UCSD-AML1 (cell line): ENCODE results near the gene USP32.
"Not testable (repeated sequence)": the region's sequence is repeated elsewhere in the genome, so short reads cannot be mapped to it uniquely, and the experiment has no call there.

Experiments used
- DNase-seq: peaks from one replicate; lab custom pipeline; 2025; ENCODE audit not compliant: unreplicated experiment; lab: John Stamatoyannopoulos, UW

Gene USP32

DNA sequence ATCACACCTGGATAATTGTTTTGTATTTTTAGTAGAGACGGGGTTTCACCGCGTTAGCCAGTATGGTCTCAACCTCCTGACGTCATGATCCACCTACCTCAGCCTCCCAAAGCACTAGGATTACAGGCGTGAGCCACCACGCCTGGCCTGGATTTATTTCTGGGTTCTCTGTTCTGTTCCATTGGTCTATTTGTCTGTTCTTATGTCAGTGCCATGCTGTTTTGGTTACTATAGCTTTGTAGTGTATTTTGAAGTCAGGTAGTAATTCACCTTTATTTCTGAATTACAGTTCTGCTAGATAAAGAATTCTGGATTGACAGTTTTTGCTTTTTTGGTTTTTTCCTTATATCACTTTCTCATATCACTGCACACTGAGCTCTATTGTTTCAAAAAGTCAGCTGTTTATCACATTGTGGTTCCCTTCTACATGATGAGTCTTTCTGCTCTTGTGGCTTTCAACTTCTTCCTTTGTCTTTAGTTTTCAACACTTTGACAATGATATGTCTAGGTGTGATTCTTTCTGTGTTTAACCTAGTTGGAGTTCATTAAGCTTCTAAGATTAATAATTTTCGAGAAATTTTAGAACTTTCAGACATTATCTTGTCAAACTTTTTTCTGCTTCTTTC, 144.0 kb downstream of the USP32 start:
- no peak for DNase-seq

DNA sequence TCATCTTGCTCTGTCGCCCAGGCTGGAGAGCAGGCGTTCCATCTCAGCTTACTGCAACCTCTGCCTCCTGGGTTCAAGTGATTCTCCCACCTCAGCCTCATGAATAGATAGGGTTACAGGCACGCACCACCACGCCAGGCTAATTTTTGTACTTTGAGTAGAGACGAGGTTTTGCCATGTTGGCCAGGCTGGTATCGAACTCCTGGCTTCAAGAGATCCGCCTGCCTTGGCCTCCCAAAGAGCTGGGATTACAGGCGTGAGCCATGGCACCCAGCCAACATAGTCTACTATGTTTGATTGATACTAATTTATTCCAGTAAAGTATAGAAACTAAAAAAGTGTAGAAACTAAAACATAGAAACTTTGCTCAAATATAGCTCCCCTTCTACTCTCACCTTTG, 147.3 kb downstream of the USP32 start:
- no peak for DNase-seq

DNA sequence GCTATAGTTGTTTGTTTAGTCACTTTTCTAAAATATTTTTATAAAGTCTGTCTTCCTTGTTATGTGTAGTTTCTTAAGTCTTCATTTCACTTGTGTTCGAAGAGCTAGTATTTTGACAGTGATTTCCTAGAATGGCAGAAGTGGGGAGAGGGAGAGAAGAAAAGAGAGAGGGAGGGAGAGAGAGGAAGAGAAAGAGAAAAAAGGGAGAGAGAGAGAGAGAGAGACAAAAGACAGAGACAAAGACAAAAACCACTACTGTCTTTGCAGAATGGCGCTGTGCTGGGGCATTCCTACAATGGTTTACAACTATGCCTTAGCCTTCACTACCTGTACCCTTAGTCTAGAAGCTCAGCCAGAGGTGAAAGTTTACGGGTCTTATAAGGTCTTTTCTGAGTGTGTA, 151.6 kb downstream of the USP32 start:
- DNase-seq = no peak

DNA sequence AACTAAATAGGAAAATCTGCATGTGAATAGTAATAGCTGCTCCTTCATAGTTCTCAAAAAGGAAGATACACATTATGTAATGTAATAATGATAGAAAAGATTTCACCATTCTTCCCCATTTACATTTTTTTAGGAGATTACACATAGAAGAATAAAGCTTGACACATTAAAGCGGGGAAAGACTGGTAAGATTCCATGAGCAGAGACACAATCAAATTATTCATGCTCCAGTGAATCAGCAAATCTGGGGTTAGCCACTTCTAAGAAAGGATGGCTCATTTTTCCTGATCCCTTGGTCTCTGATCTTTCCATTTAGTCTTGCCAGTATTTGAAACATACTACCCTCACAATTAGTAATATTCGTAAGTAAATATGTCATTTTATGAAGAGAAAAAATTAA, 160.2 kb downstream of the USP32 start:
- no peak for DNase-seq

DNA sequence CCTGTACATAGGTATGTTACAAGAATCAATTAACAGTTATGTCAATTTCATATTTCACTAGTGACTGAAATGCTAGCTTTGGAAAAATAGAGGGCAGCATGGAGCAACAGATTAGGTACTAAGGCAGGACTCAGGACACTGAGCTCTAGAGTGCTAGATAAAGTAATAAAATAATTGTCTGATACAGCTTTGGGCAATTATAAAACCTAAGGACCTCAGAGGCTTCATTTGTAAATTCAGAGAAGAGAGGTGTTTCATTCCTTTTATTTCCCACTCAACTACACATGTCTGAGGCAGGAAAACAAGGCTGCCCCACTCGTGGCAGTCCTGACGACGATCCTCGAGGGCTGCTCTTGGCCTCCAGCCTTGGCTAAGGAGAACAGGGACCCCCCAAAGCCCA, 160.7 kb downstream of the USP32 start:
- no peak for DNase-seq

DNA sequence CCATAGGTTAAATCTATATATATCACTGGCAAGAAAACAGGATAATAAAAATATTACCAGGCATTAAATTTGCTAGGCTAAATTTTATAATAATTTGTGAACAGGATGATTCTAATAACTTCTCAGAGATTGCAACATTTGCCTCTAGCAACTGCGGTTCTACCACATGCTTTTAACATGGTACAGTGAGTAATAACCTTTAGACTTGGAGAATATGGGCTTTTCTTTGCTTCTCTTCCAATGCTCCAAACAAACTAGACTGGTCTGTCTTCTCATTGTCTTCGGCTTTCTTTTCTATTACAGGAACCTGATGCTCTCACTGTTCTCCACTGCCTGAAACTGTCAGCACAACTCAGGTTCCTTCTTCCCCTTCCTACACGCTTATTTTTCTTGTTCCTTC, 161.6 kb downstream of the USP32 start:
- no peak for DNase-seq

DNA sequence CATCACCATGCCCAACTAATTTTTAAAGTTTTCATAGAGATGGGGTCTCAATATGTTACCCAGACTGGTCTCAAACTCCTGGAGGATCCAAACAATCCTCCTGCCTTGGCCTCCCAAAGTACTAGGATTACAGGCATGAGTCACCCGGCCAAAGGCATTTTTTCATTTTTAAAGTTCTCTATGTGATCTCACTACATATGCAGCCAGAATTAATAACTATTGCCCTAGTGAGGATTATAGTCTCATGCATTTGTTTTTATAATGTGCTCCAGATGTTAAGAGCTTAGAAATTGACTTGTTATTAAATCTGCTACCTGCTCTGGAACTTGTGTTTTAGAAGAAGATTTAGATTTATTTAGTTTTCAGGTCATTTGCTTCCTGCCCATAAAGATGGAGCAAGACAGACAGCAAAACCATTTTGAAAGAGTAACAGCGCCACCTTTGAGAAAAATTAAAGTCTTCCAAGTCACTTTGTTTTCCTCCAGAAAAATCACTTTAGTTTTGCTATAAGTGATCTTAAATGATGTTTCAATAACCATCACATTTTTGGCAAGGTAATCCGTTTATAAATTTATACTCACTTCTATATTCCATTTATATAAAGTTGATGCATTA, 162.6 kb downstream of the USP32 start:
- DNase-seq = no peak

DNA sequence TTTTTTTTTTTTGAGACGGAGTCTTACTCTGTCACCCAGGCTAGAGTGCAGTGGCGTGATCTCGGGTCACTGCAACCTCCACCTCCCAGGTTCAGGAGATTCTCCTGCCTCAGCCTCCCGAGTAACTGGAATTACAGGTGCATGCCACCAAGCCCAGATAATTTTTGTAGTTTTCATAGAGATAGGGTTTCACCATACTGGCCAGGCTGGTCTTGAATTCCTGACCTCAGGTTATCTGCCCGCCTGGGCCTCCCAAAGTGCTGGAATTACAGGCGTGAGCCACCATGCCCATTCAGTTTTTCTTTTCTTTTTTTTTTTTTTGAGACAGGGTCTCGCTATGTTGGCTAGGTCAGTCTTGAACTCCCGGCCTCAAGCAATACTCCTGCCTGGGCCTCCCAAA, 164.7 kb downstream of the USP32 start:
- not testable (repeated sequence) for DNase-seq

DNA sequence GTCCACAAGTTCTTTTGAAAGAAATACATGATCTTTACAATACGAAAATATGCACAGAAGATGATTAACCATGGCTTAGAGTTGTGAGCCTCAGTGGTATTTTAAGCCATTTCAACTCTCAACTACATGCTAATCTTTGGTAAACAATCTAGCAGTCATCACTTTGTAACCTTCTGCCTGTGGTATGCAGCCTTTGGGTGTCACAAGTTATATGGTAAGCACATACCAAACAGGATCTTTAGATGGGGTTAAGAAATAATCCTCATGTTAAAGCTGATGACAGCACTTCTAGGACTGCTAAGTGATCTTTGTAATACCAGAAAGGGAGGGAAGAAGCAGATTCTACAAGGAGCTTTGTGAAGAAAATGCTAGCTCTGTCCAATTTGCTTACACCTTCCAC, 167.9 kb downstream of the USP32 start:
- no peak for DNase-seq

DNA sequence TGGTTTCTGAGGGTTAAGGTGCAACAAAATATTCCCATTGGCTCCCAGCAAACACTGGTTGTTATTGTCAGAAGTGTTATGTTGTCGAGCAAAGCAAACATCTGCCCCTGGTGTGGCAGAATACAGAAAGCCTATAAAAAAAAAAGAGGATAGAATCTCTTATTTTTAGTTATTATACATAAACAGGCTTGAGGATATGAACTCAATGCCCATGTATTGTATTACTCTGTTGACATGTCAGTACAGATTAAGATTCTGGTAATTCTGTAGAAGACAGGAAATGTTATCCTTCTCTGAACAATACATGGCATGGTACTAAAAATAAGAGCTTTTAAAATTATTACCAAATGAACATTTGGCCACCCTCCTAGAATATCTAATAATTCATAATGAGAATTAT, 168.5 kb downstream of the USP32 start:
- no peak for DNase-seq

DNA sequence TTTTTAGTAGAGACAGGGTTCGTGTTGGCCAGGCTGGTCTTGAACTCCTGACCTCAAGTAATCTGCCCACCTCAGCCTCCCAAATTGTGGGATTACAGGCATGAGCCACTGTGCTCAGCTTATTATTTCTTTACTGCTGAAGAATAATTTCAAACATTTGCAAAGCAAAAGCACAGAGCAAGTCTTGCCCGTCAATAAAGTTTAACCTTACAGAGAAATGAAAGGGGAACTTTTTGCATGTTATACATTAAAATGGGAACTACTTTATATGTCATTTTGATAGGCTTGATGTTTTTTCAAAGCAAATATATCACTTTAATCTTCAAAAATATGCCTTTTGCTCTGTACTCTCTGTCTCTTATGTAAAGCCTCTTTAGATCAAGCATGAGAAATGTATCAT, 173.2 kb downstream of the USP32 start:
- not testable (repeated sequence) for DNase-seq

DNA sequence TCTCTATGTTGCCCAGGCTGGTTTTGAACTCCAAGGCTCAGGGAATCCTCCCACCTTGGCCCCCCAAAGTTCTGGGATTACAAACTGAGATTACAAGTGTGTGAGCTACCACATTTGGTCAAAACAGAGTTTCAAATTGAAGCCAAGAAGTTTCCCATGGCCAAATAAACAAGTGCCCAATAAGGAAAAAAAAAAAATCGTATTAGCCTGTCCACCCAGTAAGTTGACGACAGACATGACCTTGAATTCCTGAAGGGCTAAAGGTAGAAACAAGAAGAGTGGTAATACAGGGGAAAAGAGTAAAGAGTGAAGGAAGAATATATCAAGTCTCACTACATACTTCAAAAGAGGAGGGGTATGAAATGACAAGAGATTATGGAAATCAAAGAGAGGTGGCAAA, 176.0 kb downstream of the USP32 start:
- not testable (repeated sequence) for DNase-seq

DNA sequence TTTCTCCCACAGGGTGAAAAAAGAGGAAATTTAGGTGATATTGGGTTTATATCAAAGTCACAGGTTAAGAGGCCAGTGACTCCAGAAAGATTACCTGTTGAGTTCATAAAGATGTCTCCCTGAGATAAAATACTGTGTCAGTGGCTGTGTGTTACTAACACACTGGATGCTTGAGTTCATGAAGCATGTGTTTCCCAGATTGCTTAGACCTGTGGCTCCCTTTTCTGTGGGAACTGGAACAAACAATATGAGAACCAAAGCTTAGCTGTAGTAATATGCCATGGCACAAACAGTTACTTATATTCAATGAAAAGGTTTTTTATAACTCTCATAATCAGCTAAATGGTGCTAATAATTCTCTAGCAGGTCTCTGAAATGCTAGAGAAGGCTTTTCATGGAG, 180.7 kb downstream of the USP32 start:
- DNase-seq = not testable (repeated sequence)

DNA sequence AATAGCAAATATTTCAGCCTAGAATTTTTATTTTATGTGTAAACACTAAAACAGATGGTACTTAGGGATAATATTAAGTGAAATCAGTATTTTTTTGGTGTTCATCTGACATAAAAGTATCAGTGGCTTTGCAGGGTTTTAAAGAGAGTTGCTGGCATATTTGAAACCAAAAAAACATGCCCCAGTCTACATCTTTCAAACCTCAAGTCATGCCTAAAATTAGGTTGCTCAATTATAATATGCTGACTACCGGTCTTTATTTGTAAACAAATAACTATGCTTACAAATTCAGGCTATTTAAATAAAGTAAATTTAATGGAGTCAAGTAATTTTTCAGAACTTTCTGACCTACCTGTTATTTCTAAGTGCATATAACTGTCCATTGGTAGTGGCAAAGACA, 183.6 kb downstream of the USP32 start:
- DNase-seq = not testable (repeated sequence)

DNA sequence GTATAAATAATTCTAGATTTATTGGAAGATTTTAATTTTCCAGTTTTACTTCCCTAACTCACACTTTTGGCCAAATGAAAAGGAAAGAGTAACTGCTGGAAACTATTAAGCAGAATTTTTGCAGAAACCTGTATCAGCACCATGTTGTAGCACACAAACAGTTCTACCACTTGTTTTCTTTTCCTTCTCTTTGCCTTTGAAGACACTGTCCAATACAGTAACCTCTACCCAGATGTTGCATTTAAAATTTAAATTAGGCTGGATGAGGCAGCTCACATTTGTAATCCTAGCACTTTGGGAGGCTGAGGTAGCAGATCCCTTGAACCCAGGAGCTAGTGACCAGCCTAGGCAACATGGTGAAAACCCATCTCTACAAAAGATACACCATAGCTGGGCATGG, 186.2 kb downstream of the USP32 start:
- DNase-seq = not testable (repeated sequence)

DNA sequence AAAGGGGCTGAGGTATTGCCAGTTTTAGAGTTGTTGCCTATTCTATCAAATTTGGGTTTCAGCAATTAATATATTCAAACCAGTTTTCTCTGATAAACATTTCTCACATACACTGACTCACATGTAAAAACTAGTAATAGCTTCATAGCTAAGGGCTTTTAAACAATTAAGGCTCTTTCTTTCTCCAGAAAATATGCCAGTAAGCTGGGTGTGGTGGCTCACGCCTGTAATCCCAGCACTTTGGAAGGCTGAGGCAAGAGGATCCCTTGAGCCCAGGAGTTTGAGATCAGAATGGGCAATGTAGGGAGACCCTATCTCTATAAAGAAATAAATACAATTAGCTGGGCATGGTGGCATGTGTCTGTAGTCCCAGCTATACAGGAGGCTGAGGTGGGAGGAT, 193.3 kb downstream of the USP32 start:
- not testable (repeated sequence) for DNase-seq

DNA sequence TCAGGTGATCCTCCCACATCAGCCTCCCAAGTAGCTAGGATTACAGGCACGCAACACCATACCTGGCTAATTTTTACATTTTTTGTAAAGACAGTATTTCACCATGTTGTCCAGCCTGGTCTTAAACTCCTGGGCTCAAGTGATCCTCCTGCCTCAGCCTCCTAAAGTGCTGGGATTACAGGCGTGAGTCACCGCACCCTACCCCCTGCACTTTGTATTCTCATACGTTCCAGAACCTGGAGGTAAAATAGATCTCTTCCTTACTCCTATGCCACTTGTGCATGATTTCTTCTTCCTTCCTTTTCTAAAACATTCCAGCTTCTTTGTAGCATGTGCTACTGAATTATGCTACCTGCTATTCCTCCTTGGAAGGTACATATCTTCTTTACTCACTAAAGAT, 197.8 kb downstream of the USP32 start:
- not testable (repeated sequence) for DNase-seq

DNA sequence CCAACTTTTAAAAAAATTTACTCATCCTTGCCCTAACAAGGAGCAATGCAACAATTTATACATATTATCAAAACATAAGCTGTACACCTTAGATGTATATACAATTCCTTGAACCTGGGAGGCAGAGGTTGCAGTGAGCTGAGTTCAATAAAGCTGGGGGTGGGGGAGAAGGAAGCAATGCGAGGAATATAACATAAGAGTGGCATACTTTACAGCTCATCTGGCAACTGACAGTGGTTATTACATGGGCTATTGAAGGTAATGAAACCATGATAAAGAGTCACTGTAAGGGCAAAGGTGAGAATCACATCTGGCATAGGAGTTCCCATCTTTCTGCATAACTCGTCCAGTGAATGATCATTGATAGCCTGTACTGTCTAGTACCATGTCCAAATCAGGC, 198.5 kb downstream of the USP32 start:
- no peak for DNase-seq

DNA sequence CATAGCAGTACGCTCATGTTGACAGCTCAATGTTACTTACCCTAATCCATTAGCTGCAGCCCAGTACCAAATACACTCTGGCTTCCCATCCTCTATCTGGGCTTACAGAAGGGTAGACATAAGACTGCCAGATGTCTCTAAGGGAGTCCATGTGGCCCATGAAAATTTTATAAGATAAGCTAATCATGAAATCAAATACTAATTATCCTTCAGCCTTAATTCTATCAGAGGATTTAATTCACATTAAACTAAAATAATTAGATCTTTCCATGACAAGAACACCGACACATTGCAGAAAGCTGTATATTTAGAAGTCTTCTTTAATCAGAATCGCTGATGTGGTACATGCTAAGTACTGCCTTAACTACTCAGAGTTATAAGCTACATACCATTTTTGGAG, 198.9 kb downstream of the USP32 start:
- not testable (repeated sequence) for DNase-seq

DNA sequence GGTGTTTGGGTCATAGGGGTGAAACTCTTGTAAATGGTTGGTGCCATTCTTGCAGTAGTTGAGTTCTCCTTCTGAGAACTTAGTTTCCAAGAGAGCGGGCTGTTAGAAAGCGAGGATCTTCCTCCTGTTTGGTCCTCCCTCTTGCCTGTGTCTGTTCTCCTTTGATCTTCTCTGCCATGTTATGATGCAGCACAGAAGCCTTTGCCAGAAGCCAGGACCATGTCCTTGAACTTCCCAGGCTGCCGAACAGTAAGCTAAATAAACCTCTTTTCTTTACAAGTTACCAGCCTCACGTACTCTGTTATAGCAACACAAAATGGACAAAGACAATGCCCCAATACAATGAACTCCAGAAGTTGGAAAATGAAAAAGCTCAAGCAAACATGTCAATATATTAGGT, 201.9 kb downstream of the USP32 start:
- not testable (repeated sequence) for DNase-seq

DNA sequence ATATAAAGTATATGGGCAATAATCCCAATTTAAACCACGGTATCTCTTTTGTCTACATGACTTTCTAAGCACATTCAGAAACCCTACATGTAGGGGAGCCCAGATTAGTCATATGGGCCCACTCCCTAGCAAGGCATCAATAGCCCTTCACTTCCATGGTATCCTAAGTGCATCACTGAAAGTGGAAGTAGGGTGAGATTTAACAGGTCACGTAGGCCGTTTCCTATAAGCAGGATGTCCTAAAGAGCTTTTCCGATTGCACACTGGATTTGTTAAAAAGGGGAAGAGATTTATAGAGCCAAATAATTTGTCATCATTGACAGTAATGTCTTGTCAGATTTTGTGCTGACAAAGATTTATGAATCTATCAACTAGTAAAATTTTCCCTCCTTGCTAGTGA, 203.2 kb downstream of the USP32 start:
- no peak for DNase-seq

DNA sequence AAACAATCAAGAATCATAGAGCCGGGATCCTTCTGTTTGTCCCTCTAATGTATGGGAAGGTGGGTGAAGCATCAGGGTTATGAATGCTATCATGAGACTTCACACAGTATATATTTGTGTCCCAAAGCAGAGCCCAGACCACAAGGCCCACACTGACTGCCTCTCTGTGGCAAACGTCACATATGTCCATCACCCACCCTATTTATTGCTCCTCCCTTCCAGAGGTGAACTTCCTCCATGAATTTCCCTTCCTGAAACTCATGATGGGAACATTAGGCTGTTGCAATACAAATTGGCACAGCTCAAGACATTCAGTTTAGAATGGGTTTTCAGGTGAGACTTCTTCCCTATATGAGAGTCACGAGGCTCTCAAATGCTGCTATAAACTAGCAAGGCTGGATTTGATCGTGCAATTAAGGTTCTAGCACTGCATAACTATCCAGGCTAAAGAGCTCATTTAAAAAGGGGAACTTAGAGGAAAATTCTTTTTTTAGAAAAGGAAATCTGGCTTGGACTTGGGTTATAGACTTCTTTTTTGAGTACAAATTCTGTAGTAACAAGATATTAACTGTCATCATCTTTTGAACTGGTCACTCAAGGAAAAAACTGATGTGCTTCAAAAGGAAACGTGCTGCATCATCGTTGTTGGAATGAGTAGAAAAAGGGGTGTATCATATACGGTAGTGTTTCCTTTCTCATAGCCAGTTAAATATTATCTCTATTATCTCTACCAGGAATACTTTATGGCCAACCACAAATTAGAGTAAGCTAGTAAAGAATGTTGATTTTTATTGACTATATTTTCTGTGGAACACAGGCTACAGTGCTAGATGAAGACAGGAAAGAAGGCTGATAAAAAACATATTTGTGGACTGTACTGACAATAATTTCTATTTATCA, 204.8 kb downstream of the USP32 start:
- not testable (repeated sequence) for DNase-seq
